ENCODE data around the gene TMED10. TPM values are rescaled to one million over a fixed set of nuclear protein-coding genes. Genes with fewer than 3 reads are reported as not detected.

TMED10 gene
- total and polyA plus RNA-seq, 10 donors = 33.3 to 212 (median 171) TPM

DNA sequence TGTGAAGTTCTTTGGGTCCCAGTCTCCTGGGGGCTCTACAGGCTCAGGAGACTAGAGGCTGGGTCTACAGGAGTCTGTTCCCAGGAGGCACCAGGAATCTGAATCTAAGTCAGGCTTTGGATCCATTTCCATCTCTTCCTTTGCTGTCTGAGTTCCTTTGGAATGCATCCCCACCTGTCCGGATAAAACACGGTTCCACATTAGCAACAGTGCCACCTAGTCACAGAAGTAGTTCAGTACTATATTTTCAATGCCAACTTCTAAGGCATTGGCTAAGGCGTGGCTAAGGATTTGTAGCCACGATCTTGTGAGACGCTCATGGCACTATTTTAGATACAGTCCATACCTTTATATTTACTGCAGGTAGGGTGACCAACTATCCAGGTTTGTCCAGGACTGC is 91.9 kb downstream of the TMED10 start:
- intact Hi-C loops (cut with DNase I; ENCODE audit: low total_unique reads) = loop anchor here (10.0 kb wide), 2 partner anchors 140 to 220 kb away; no protein-coding TSS in a partner anchor
- Histone ChIP-seq H3K4me3 (no peak overlapping the region), H3K27ac (no peak overlapping the region), H3K27me3 (replicated peaks in 1 of 7) (no peaks in the 10 kb centered on the region), H3K4me1 (no peaks in the 10 kb centered on the region), H3K36me3 (peaks cover 0 to 90% (median 72%) of the 10 kb centered on the region in 6 donors), H3K9me3 (no peaks in the 10 kb centered on the region)
- WGBS, 5 donors = 83 to 96% (median 85%) methylated on average over 5 of the region's 5 CpGs
- TF ChIP-seq, protein P1, sequence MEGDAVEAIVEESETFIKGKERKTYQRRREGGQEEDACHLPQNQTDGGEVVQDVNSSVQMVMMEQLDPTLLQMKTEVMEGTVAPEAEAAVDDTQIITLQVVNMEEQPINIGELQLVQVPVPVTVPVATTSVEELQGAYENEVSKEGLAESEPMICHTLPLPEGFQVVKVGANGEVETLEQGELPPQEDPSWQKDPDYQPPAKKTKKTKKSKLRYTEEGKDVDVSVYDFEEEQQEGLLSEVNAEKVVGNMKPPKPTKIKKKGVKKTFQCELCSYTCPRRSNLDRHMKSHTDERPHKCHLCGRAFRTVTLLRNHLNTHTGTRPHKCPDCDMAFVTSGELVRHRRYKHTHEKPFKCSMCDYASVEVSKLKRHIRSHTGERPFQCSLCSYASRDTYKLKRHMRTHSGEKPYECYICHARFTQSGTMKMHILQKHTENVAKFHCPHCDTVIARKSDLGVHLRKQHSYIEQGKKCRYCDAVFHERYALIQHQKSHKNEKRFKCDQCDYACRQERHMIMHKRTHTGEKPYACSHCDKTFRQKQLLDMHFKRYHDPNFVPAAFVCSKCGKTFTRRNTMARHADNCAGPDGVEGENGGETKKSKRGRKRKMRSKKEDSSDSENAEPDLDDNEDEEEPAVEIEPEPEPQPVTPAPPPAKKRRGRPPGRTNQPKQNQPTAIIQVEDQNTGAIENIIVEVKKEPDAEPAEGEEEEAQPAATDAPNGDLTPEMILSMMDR (IDR thresholded peaks at IDR 0.05 in 8 of 11, conservative IDR thresholded peaks at IDR 0.05 in 3 of 11) = no peak
- TF ChIP-seq POLR2A (IDR thresholded peaks at IDR 0.05) = no peak
- no peak for TF ChIP-seq POLR2AphosphoS5 (IDR thresholded peaks at IDR 0.05)
- no peak for DNase-seq

GRCh38 chr14:75083271-75083670 is 93.1 kb downstream of the TMED10 start:
- no peak overlapping the region for H3K4me3 ChIP-seq
- WGBS, 5 donors = 83 to 100% (median 96%) methylated on average over 1 of the region's 1 CpG
- no peak for DNase-seq
- no peaks in the 10 kb centered on the region for H3K27me3 ChIP-seq (replicated peaks in 1 of 7)
- H3K4me1 ChIP-seq = no peaks in the 10 kb centered on the region
- no peak overlapping the region for H3K27ac ChIP-seq
- TF ChIP-seq, protein P1 (IDR thresholded peaks at IDR 0.05 in 8 of 11, conservative IDR thresholded peaks at IDR 0.05 in 3 of 11) = no peak
- no peak for TF ChIP-seq POLR2AphosphoS5 (IDR thresholded peaks at IDR 0.05)
- TF ChIP-seq POLR2A (IDR thresholded peaks at IDR 0.05) = no peak
- intact Hi-C loops (cut with DNase I; ENCODE audit: low total_unique reads) = loop anchor here (10.0 kb wide), 2 partner anchors 138 to 218 kb away; no protein-coding TSS in a partner anchor
- H3K36me3 ChIP-seq = peaks cover 0 to 78% (median 63%) of the 10 kb centered on the region in 6 donors
- no peaks in the 10 kb centered on the region for H3K9me3 ChIP-seq

GRCh38 chr14:75081660-75082229 is 94.7 kb downstream of the TMED10 start:
- no peak for DNase-seq
- intact Hi-C loops (cut with DNase I; ENCODE audit: low total_unique reads) = loop anchor here (10.0 kb wide), 2 partner anchors 137 to 217 kb away; no protein-coding TSS in a partner anchor
- no peak overlapping the region for H3K27ac ChIP-seq

More at GRCh38 chr14:75081660-75082229, 94.7 kb downstream of the TMED10 start:
- peaks cover 0 to 62% (median 48%) of the 10 kb centered on the region in 6 donors for H3K36me3 ChIP-seq
- H3K4me1 ChIP-seq = no peaks in the 10 kb centered on the region
- H3K4me3 ChIP-seq = no peak overlapping the region
- no peaks in the 10 kb centered on the region for H3K9me3 ChIP-seq
- TF ChIP-seq, protein P1 (IDR thresholded peaks at IDR 0.05 in 8 of 11, conservative IDR thresholded peaks at IDR 0.05 in 3 of 11) = no peak
- TF ChIP-seq POLR2A (IDR thresholded peaks at IDR 0.05) = no peak
- TF ChIP-seq POLR2AphosphoS5 (IDR thresholded peaks at IDR 0.05) = no peak
- 86 to 97% (median 93%) methylated on average over 2 of the region's 2 CpGs for WGBS, 5 donors
- no peaks in the 10 kb centered on the region for H3K27me3 ChIP-seq (replicated peaks in 1 of 7)

Small RNA genes within 50 kb of the gene (small RNA-seq; reads per million reads assigned to genes)
- gene HIF1AP1 = 0 reads per million in 4 donors
- 0 reads per million in 4 donors for gene RNU4ATAC14P

Other genes with a start within 250 kb of the TMED10 start
- 1 to 10 TPM; 2.2 to 7.7 (median 2.7) TPM for gene PGF, start 221.0 kb downstream of the TMED10 start, total RNA-seq
- 1 to 10 TPM in 2 of 3 donors, under 1 TPM in 1; 0.87 to 6.2 (median 2.7) TPM for gene PGF, start 221.0 kb downstream of the TMED10 start, polyA plus RNA-seq
- 10 to 100 TPM; 18.7 to 38.1 (median 29.8) TPM for gene EIF2B2, start 173.7 kb downstream of the TMED10 start, total RNA-seq
- gene EIF2B2, start 173.7 kb downstream of the TMED10 start, polyA plus RNA-seq = 10 to 100 TPM; 16.0 to 24.4 (median 22.8) TPM
- gene MLH3, start 125.1 kb downstream of the TMED10 start, total RNA-seq = 10 to 100 TPM; 24.8 to 37.7 (median 33.3) TPM
- 10 to 100 TPM; 14.8 to 19.8 (median 15.7) TPM for gene MLH3, start 125.1 kb downstream of the TMED10 start, polyA plus RNA-seq
- 10 to 100 TPM in 6 of 7 donors, 1 to 10 TPM in 1; 6.8 to 27.7 (median 15.8) TPM for gene ACYP1, start 112.6 kb downstream of the TMED10 start, total RNA-seq
- gene ACYP1, start 112.6 kb downstream of the TMED10 start, polyA plus RNA-seq = 10 to 100 TPM; 20.2 to 24.1 (median 21.3) TPM
- gene ZC2HC1C, start 107.0 kb downstream of the TMED10 start, total RNA-seq = 1 to 10 TPM in 6 of 7 donors, under 1 TPM in 1; 0.89 to 2.8 (median 1.1) TPM
- 1 to 10 TPM; 1.1 to 2.4 (median 1.2) TPM for gene ZC2HC1C, start 107.0 kb downstream of the TMED10 start, polyA plus RNA-seq
- 100 to 1,000 TPM in 1 of 7 donors, 10 to 100 TPM in 6; 68.5 to 102 (median 86.5) TPM for gene NEK9, start 49.6 kb downstream of the TMED10 start, total RNA-seq
- gene NEK9, start 49.6 kb downstream of the TMED10 start, polyA plus RNA-seq = 10 to 100 TPM; 31.7 to 38.8 (median 33.0) TPM
- 100 to 1,000 TPM in 5 of 7 donors, 10 to 100 TPM in 2; 46.0 to 414 (median 192) TPM for gene FOS, start 102.2 kb upstream of the TMED10 start, total RNA-seq
- gene FOS, start 102.2 kb upstream of the TMED10 start, polyA plus RNA-seq = 10 to 100 TPM; 18.8 to 32.9 (median 20.2) TPM

Data from spleen (tissue), 11 donors.